H1 (cell line): ENCODE data around the gene TSC1. TPM values are rescaled to one million over a fixed set of nuclear protein-coding genes. Genes with fewer than 3 reads are reported as not detected.

Source experiments
- ATF2 ChIP-seq: IDR thresholded peaks from 2 replicates; pipeline ENCODE4 v1.6.1; 2012; ENCODE audit warnings: low read length, inconsistent platforms
- CEBPB ChIP-seq: IDR thresholded peaks from 2 replicates; pipeline ENCODE4 v1.6.1; 2012; ENCODE audit warnings: low read depth, low read length
- CHD7 ChIP-seq: fragments of 300-600 bp; sonication (generic); IDR thresholded peaks from 2 replicates; pipeline ENCODE4 v1.7.1; 2012; ENCODE audit warnings: low read length, moderate library complexity, mild to moderate bottlenecking, inconsistent platforms; ENCODE audit not compliant: insufficient replicate concordance
- CTCF ChIP-seq, 3 experiments: IDR thresholded peaks; 1 replicate in 2 of 3; 2 replicates in 1 of 3; pipeline versions ENCODE4 v1.5.1 to v1.6.1; 2011; ENCODE audit warnings: low read length in 3 of 3, mild to moderate bottlenecking in 3 of 3, inconsistent platforms in 2 of 3, low read depth in 1 of 3, moderate library complexity in 1 of 3; ENCODE audit not compliant: insufficient read depth in 1 of 3; ENCODE audit errors: control extremely low read depth in 1 of 3
- FOSL1 ChIP-seq: IDR thresholded peaks from 2 replicates; pipeline ENCODE4 v1.6.1; 2011; ENCODE audit warnings: mild to moderate bottlenecking, low read depth, low read length, moderate library complexity; ENCODE audit not compliant: insufficient read depth
- MAX ChIP-seq: IDR thresholded peaks from 2 replicates; pipeline ENCODE4 v1.6.1; 2012; ENCODE audit warnings: inconsistent platforms
- SP4 ChIP-seq: IDR thresholded peaks from 2 replicates; pipeline ENCODE4 v1.6.1; 2012; ENCODE audit warnings: low read length, inconsistent platforms
- polyA plus RNA-seq, 7 experiments: library from polyadenylated mRNA; depleted of rRNA in 3 of 7; stranded (reverse) in 5 of 7; unstranded in 2 of 7; fragments of >200 nt in 5 of 7; fragments of 200-250 nt in 2 of 7; gene quantifications; 1 replicate in 5 of 7; 2 replicates in 1 of 7; 4 replicates in 1 of 7; pipeline versions ENCODE4 v1.2.1 to v1.2.3, GENCODE V29; 2011 to 2013; ENCODE audit warnings: missing spikeins in 2 of 7, mixed read lengths in 2 of 7
- total RNA-seq: library from RNA; stranded (reverse); fragmentation: NEBNext Ultra II Directional; extraction: Animal tissue kit (Norgen Biotek cat#: 25700); gene quantifications from 2 replicates; pipeline ENCODE4 v1.2.1, GENCODE V29; 2021

TSC1 gene
- total and polyA plus RNA-seq, 2 of the 8 experiments (the other 6 are each of a cell fraction or from before 2014, with no cell fraction given), result 37.2 to 46.0 TPM

GRCh38 chr9:132864691-132865090 is 79.7 kb downstream of the TSC1 start (continued):
- TF ChIP-seq CHD7, result no peak
- TF ChIP-seq SP4, result no peak
- TF ChIP-seq CTCF (IDR thresholded peaks at IDR 0.05; ENCODE audit: control extremely low read depth in 1 of 3, insufficient read depth in 1 of 3, low read depth in 1 of 3, low read length in 3 of 3), result no peak
- TF ChIP-seq ATF2, result no peak
- TF ChIP-seq MAX, result no peak
- TF ChIP-seq FOSL1, result no peak
- TF ChIP-seq CEBPB, result no peak
